Measurements from ENCODE around the gene CCDC154. TPM values are rescaled to one million over a fixed set of nuclear protein-coding genes. Genes with fewer than 3 reads are reported as not detected.
A peak's percentile ranks its signal among the peaks of the same experiment; 100 is the strongest.

The CCDC154 gene
- total RNA-seq, 2 donors from 2014 or later = 1.3 to 3.6 TPM

DNA sequence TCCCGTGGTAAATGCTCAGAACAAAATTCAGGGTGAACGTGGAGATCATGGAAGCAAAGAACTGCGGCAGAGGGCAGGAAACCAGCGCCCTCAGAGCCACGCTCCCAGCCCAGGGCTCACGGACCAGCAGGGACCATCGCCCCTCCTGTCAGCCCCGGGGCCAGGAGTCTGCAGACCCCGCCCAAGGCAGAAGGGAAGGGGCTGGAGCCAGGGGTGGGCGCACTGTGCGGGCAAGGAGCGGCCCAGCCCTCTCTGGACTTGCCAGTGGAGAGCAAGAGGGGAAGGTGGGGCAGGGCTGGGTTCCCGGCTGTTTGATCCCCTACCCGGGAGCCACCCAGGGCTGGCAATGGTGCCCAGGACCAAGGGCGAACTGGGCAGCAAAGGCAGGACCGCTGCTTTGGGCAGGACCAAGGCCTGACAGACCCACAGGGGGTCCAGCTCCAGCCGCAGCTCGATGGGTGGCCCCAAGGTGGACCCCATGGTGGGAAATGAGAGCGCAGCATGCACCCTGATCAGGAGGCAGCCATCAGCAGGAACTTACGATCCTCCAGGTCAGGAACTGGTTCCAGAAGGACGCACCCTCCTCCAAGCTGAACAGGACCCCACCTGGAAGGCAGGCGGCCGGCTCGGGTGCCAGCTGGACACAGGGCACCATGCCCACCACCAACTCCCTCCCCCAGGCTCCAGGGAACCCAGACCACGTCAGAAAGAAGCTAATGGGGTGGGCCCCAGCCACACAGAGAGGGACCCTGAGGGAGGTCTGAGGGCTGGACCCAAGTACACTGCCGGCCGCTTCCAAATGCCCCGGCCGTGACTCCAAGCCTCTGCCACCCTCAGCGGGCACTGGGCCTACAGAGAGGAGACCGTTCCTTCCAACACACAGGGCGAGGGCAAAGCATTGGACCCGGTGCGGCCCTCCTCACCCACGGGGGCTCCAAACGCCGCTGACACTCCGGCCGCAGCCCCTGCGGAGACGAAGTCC lies 11.1 kb upstream of the CCDC154 start:
- H3K4me1 Mint-ChIP-seq = no peaks in the 10 kb centered on the region
- no peaks in the 10 kb centered on the region for H3K36me3 Mint-ChIP-seq (ENCODE audit: low read depth)
- DNase-seq = no peak
- H3K27me3 Mint-ChIP-seq = no peaks in the 10 kb centered on the region
- no peaks in the 10 kb centered on the region for H3K9me3 ChIP-seq (ENCODE audit: control insufficient read depth, low read length, poor library complexity, severe bottlenecking)
- no peak overlapping the region for H3K27ac Mint-ChIP-seq
- ATAC-seq = no peak
- no peak overlapping the region for H3K4me3 Mint-ChIP-seq

DNA sequence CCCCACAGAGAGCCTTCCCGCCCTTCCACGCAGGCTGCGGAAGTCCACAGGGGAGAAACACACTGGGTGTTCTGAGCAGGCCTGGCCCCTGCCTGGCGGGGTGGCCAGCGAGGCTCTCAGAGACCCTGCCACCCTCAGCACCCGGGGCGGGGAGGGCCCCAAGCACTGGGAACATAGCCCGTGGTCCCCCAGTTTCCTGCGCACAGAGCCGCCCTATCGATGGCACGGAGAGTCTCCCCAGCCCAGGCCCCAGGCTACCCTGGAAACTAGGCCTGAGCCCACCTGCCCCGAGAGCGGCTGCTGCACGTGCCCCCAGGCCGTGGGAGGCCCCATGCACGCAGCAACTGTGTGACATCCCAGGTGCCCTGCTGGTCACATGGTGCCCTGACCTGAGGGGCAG lies 10.2 kb upstream of the CCDC154 start:
- Mint-ChIP-seq H3K4me3 (no peak overlapping the region), H3K27ac (no peak overlapping the region), H3K36me3 (ENCODE audit: low read depth) (no peaks in the 10 kb centered on the region), H3K27me3 (no peaks in the 10 kb centered on the region), H3K4me1 (no peaks in the 10 kb centered on the region)
- ATAC-seq (no peak), DNase-seq (no peak)
- H3K9me3 ChIP-seq (ENCODE audit: control insufficient read depth, low read length, poor library complexity, severe bottlenecking) = no peaks in the 10 kb centered on the region

DNA sequence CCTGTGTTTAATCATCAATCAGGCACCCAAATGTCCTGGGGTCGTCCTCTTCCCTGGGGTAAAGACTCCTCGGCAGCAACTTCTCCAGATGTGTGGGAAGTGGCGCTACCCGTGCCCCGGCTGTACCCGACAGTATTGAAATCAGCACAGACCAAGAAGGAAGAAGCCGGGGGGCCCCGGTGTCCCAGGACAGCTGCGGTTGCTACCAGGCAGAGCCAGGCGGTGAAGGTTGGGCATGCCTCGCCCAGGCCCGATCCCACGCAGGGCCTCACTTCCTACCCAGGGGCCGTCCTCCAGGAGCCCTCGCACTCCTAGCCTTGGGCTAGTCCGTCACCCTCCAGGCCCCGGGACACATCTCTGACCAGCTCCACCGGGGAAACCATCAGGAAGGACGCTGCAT lies 9.0 kb upstream of the CCDC154 start:
- DNase-seq (no peak), ATAC-seq (no peak)
- Mint-ChIP-seq H3K36me3 (ENCODE audit: low read depth) (no peaks in the 10 kb centered on the region), H3K27me3 (no peaks in the 10 kb centered on the region), H3K4me1 (no peaks in the 10 kb centered on the region), H3K27ac (peak overlapping the region; percentile 4), H3K4me3 (no peak overlapping the region)
- no peaks in the 10 kb centered on the region for H3K9me3 ChIP-seq (ENCODE audit: control insufficient read depth, low read length, poor library complexity, severe bottlenecking)

GRCh38 chr16:1452530-1452929 lies 8.2 kb upstream of the CCDC154 start:
- DNase-seq (no peak), ATAC-seq (no peak)
- Mint-ChIP-seq H3K36me3 (ENCODE audit: low read depth) (no peaks in the 10 kb centered on the region), H3K4me3 (peak overlapping the region; percentile 39), H3K27me3 (no peaks in the 10 kb centered on the region), H3K27ac (no peak overlapping the region), H3K4me1 (no peaks in the 10 kb centered on the region)
- no peaks in the 10 kb centered on the region for H3K9me3 ChIP-seq (ENCODE audit: control insufficient read depth, low read length, poor library complexity, severe bottlenecking)

DNA sequence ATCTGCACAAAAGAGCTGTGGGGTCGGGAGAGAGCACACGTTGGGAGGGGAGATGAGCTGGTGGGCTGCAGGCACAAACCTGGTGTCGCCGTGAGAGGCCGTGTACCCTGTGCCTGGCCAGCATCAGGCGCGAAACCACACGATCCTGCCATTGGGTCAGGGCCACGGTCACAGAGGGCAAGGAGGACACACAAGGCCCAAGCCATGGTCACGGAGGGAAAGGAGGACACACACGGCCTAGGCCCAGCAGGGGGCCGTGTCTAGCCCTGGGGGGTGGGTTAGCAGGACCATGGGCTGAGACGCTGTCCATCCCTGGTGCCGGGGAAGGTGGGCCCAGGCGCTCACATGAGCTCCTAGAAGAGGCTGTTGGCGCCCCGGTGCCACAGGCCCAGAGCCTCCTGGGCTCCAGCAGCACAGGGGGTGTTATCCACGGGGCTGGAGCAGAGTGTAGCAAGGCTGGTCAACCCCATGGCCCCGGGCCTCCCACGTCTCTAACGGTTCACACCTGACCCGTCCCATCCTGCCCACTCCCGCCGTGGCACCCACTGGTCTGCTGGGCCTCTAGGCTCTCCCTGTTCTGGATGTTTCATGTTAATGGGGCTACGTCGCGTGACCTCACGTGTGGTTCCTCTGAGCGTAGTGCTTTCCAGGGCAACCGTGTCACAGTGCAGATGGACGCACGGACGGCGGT lies 7.5 kb upstream of the CCDC154 start:
- ATAC-seq (no peak), DNase-seq (no peak)
- Mint-ChIP-seq H3K27me3 (no peaks in the 10 kb centered on the region), H3K4me1 (no peaks in the 10 kb centered on the region), H3K4me3 (no peak overlapping the region), H3K27ac (no peak overlapping the region), H3K36me3 (ENCODE audit: low read depth) (no peaks in the 10 kb centered on the region)
- no peaks in the 10 kb centered on the region for H3K9me3 ChIP-seq (ENCODE audit: control insufficient read depth, low read length, poor library complexity, severe bottlenecking)

DNA sequence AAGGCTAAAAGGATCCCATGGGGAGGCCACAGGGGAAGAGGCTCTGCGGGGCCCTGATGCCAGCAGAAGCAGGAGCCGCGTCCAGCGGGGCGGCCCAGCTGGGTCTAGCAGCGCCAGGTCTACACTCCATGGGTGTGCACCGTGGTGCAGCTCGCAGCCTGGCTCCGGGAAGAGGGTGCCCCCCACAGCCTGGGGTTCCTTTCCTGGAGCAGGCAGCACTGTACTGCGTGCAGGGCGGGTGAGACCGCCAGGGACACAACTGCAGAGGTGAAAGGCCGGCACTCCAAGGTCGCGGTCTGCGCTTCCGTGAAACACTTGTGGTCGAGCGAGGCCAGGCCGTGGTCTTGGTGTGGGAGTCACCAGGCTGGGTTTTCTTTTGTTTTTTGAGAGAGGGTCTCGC lies 6.5 kb upstream of the CCDC154 start:
- no peak overlapping the region for H3K4me3 Mint-ChIP-seq
- H3K27ac Mint-ChIP-seq = no peak overlapping the region
- DNase-seq = no peak
- H3K27me3 Mint-ChIP-seq = no peaks in the 10 kb centered on the region
- no peaks in the 10 kb centered on the region for H3K9me3 ChIP-seq (ENCODE audit: control insufficient read depth, low read length, poor library complexity, severe bottlenecking)
- H3K4me1 Mint-ChIP-seq = no peaks in the 10 kb centered on the region
- no peaks in the 10 kb centered on the region for H3K36me3 Mint-ChIP-seq (ENCODE audit: low read depth)
- ATAC-seq = no peak

DNA sequence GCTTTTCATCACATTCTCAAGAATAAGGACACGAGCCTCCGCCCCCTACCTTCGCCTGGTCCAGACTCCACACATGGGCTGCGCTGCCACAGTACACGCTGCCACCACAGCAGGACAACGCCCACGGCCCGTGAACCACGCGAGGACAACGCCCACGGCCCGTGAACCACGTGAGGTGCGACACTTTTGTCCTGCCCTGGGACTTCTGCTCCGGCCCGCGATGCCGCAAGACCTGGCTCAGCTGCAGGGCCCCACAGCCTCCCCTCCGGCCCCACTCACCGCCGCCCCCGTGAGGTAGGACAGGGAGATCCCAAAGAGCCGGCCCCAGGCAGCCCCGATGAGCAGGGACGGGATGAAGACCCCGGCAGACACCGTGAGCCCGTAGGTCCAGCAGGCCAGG lies 5.9 kb upstream of the CCDC154 start:
- no peak overlapping the region for H3K27ac Mint-ChIP-seq
- no peaks in the 10 kb centered on the region for H3K36me3 Mint-ChIP-seq (ENCODE audit: low read depth)
- H3K4me3 Mint-ChIP-seq = no peak overlapping the region
- H3K27me3 Mint-ChIP-seq = no peaks in the 10 kb centered on the region
- ATAC-seq = no peak
- H3K9me3 ChIP-seq (ENCODE audit: control insufficient read depth, low read length, poor library complexity, severe bottlenecking) = no peaks in the 10 kb centered on the region
- DNase-seq = no peak
- no peaks in the 10 kb centered on the region for H3K4me1 Mint-ChIP-seq

DNA sequence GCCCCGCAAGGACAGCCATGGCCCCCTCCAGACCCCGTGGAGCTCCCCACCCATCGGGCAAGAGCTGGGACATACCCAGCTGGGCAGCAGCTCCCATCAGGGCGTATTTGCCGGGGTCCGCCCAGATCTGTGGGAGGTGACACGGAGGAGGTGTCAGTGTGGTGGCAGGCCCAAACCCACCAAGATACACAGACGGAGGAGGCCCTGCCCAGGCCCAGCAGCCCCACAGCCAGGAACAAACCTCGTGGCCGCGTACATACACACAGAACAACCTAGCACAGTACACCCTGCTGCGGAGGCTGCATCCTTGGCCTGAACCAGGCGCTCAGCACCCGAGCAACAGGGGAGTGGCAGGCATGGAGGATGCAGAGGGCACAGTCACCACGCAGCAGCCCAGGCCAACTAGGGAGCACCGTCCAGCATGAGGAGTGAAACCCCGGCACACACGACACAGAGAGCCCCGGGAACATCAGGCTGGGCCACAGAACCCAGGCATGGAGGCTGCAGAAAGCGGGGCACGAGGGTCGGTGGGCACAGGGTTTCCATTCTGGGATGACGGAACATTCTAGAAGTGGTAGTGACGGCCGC lies 4.9 kb upstream of the CCDC154 start:
- DNase-seq (no peak), ATAC-seq (no peak)
- Mint-ChIP-seq H3K27ac (no peak overlapping the region), H3K4me3 (no peak overlapping the region), H3K36me3 (ENCODE audit: low read depth) (no peaks in the 10 kb centered on the region), H3K27me3 (no peaks in the 10 kb centered on the region), H3K4me1 (no peaks in the 10 kb centered on the region)
- no peaks in the 10 kb centered on the region for H3K9me3 ChIP-seq (ENCODE audit: control insufficient read depth, low read length, poor library complexity, severe bottlenecking)

GRCh38 chr16:1448536-1449116 lies 4.3 kb upstream of the CCDC154 start:
- no peak for ATAC-seq
- no peak overlapping the region for H3K27ac Mint-ChIP-seq

DNA sequence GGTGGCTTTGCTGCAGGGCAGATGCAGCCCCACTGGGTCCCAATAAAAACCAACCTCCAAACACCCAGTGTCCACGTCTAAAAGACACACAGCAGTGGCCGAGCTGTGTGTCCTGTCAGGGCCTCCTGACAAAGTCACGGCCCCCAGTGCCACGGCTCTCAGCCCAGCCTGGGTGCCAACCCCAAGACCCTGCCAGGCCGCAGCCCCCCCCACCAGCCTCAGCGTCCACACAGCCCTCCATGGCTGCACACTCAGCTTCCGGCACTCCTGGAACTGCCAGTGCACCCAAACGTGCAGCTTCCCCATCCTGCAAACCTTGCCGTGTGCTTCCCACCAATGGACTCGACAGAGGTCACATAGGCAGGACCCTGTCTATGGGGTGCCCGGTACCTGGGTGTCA lies 3.6 kb upstream of the CCDC154 start:
- H3K27me3 Mint-ChIP-seq = no peaks in the 10 kb centered on the region
- no peak overlapping the region for H3K27ac Mint-ChIP-seq
- ATAC-seq (no peak), DNase-seq (no peak)
- no peaks in the 10 kb centered on the region for H3K9me3 ChIP-seq (ENCODE audit: control insufficient read depth, low read length, poor library complexity, severe bottlenecking)
- H3K36me3 Mint-ChIP-seq (ENCODE audit: low read depth) = no peaks in the 10 kb centered on the region
- no peaks in the 10 kb centered on the region for H3K4me1 Mint-ChIP-seq
- H3K4me3 Mint-ChIP-seq = no peak overlapping the region

More at GRCh38 chr16:1448536-1449116, 4.3 kb upstream of the CCDC154 start:
- no peak for DNase-seq
- H3K4me3 Mint-ChIP-seq = no peak overlapping the region
- no peaks in the 10 kb centered on the region for H3K27me3 Mint-ChIP-seq
- no peaks in the 10 kb centered on the region for H3K36me3 Mint-ChIP-seq (ENCODE audit: low read depth)
- no peaks in the 10 kb centered on the region for H3K4me1 Mint-ChIP-seq
- no peaks in the 10 kb centered on the region for H3K9me3 ChIP-seq (ENCODE audit: control insufficient read depth, low read length, poor library complexity, severe bottlenecking)

DNA sequence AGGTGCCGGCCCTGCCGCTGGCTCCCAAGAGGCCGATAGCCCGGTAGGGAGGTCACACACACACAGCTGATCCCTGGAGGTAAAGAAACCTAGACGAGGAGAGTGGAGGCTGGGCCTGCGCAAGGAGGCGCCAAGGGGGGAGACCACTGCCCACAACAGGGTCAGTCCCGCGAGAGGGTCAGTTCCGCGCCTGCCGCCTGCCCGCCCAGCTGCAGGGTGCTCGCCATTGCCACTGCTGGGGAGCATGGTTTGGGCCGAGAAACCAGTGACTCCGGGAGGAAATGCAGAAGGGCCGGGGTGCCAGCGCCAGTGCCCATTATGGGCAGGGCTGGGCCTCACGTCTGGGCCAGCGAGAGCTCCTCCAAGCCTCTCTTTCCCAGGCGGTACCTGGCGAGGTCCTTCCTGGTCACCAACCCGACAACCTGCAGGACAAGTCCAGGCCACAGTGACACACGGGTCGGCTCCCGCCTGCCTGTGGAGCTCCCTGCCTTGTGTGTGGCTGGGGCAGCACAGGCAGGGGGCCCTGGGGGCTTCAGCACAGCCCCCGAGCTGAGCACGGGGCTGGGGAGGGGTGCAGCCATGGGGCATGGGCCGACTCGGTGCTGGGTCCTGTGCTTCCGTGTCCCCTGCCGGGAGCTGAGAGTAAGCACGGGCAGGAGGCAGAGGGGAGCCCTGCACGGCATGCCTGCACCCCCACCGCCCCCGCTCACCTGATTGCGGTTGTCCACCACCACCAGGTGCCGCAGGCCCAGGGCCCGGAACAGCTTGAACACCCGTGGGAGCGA lies 2.1 kb upstream of the CCDC154 start:
- DNase-seq (no peak), ATAC-seq (no peak)
- Mint-ChIP-seq H3K27ac (no peak overlapping the region), H3K36me3 (ENCODE audit: low read depth) (no peaks in the 10 kb centered on the region), H3K4me1 (no peaks in the 10 kb centered on the region), H3K4me3 (no peak overlapping the region), H3K27me3 (no peaks in the 10 kb centered on the region)
- H3K9me3 ChIP-seq (ENCODE audit: control insufficient read depth, low read length, poor library complexity, severe bottlenecking) = no peaks in the 10 kb centered on the region

DNA sequence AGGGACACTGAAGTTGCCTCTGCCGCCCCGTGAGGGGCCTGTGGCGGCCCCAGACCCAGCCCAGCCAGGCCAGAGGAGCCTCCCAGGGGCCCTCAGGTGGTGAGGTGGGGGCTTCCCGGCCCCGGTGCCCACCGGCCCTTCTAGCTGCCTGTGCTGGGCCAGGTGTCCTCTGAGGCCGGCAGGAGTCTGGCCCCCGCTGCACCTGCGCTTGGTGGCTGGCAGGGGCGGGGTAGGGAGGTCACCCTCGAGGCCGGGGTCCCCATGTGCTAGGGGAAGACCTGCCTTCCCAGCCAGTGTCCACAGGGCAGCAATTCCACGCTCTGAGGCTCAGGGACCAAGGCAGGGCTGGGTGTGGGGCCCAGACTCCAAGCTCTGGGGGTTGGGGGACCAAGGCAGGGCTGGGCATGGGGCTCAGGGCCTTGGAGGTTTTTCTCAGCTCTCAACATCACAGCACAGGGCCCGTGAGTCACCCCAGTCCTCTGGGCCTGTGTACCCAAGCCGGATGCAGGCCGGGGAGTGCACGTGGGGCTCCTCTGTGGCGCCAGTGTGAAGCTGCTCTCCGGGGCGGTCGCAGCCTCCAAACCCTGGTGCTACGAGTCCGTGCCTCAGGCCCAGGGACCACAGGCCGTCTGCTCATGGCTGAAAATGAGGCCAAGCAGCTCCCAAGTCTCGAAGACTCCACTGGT lies 1.3 kb upstream of the CCDC154 start:
- Mint-ChIP-seq H3K27me3 (no peaks in the 10 kb centered on the region), H3K4me3 (no peak overlapping the region), H3K27ac (no peak overlapping the region), H3K4me1 (no peaks in the 10 kb centered on the region), H3K36me3 (ENCODE audit: low read depth) (no peaks in the 10 kb centered on the region)
- DNase-seq = no peak
- peak; percentile 3 for ATAC-seq
- H3K9me3 ChIP-seq (ENCODE audit: control insufficient read depth, low read length, poor library complexity, severe bottlenecking) = no peaks in the 10 kb centered on the region

Measured in T-helper 17 cell (primary cell).